Measurements from ENCODE around the gene GPR62.

The GPR62 gene

GRCh38 chr3:51938780-51939425 is 16.3 kb upstream of the GPR62 start:
- DNase-seq = no peak

GRCh38 chr3:51940648-51941462 is 14.3 kb upstream of the GPR62 start:
- no peak for DNase-seq

- DNase-seq = no peak
These were observed 13.8 kb upstream of the GPR62 start for GRCh38 chr3:51941463-51941797.

GRCh38 chr3:51941798-51942602 is 13.2 kb upstream of the GPR62 start, which contains the start of the genes PARP3 and RRP9:
PARP3 (plus strand) TSS chr3:51942363; CDS start chr3:51943356, 993 bp downstream.
RRP9 (minus strand) TSS chr3:51941904; CDS start chr3:51941867, 37 bp downstream.
- peak; percentile 100 for DNase-seq

GRCh38 chr3:51942603-51943450 is 12.4 kb upstream of the GPR62 start:
- DNase-seq = no peak

- DNase-seq = no peak
These were observed 11.5 kb upstream of the GPR62 start for GRCh38 chr3:51943451-51944391.

- DNase-seq = no peak
These were observed 10.6 kb upstream of the GPR62 start for GRCh38 chr3:51944451-51945021.

GRCh38 chr3:51945031-51945840 is 9.9 kb upstream of the GPR62 start:
- no peak for DNase-seq

GRCh38 chr3:51945926-51946705 is 9.1 kb upstream of the GPR62 start:
- DNase-seq = no peak

- DNase-seq = no peak
These were observed 8.4 kb upstream of the GPR62 start for GRCh38 chr3:51946796-51947195.

- DNase-seq = no peak
These were observed 7.8 kb upstream of the GPR62 start for GRCh38 chr3:51947215-51947900.

GRCh38 chr3:51948016-51948580 is 7.1 kb upstream of the GPR62 start:
- no peak for DNase-seq

GRCh38 chr3:51949121-51949520 is 6.1 kb upstream of the GPR62 start:
- no peak for DNase-seq

- no peak for DNase-seq
These were observed 4.3 kb upstream of the GPR62 start for GRCh38 chr3:51950899-51951298.

GRCh38 chr3:51953445-51953844 is 1.7 kb upstream of the GPR62 start:
- no peak for DNase-seq

- no peak for DNase-seq
These were observed 1.1 kb upstream of the GPR62 start for GRCh38 chr3:51954105-51954504.

- DNase-seq = no peak
These were observed 468 bp upstream of the GPR62 start for GRCh38 chr3:51954713-51955112.
